Ishikawa (cell line): Measurements from ENCODE around the gene GRIA4.

Source experiments
- CREB1 ChIP-seq: IDR thresholded peaks from 2 replicates; pipeline ENCODE4 v1.6.1; 2012; ENCODE audit warnings: low read depth
- EGR1 ChIP-seq: IDR thresholded peaks from 2 replicates; pipeline ENCODE4 v1.6.1; 2012
- EP300 ChIP-seq: IDR thresholded peaks from 2 replicates; pipeline ENCODE4 v1.6.1; 2012; ENCODE audit warnings: borderline replicate concordance
- FOXM1 ChIP-seq: IDR thresholded peaks from 2 replicates; pipeline ENCODE4 v1.6.1; 2012; ENCODE audit warnings: low read depth, borderline replicate concordance
- NFIC ChIP-seq: IDR thresholded peaks from 2 replicates; pipeline ENCODE4 v1.6.1; 2012
- RAD21 ChIP-seq: IDR thresholded peaks from 2 replicates; pipeline ENCODE4 v1.6.1; 2012; ENCODE audit warnings: low read depth
- REST ChIP-seq: IDR thresholded peaks from 2 replicates; pipeline ENCODE4 v1.6.1; 2012; ENCODE audit warnings: low read depth, mild to moderate bottlenecking
- TAF1 ChIP-seq: IDR thresholded peaks from 2 replicates; pipeline ENCODE4 v1.6.1; 2012; ENCODE audit warnings: low read depth, mild to moderate bottlenecking
- TCF12 ChIP-seq: IDR thresholded peaks from 2 replicates; pipeline ENCODE4 v1.6.1; 2012; ENCODE audit warnings: low read depth
- TEAD4 ChIP-seq: IDR thresholded peaks from 2 replicates; pipeline ENCODE4 v1.6.1; 2012
- YY1 ChIP-seq: IDR thresholded peaks from 2 replicates; pipeline ENCODE4 v1.6.1; 2012; ENCODE audit warnings: low read depth
- ZBTB7A ChIP-seq: IDR thresholded peaks from 2 replicates; pipeline ENCODE4 v1.6.1; 2012; ENCODE audit warnings: low read depth
- TF ChIP-seq, protein P1 (sequence below): IDR thresholded peaks from 2 replicates; pipeline ENCODE4 v1.6.1; 2012
- TF ChIP-seq, protein P2 (sequence below): IDR thresholded peaks from 2 replicates; pipeline ENCODE4 v1.6.1; 2012

- TF ChIP-seq TCF12, result no peak
- TF ChIP-seq EP300, result no peak
- no peak for TF ChIP-seq EGR1
- TF ChIP-seq TAF1, result no peak
- TF ChIP-seq YY1, result no peak
- no peak for TF ChIP-seq ZBTB7A
- no peak for TF ChIP-seq CREB1
- no peak for TF ChIP-seq REST
- no peak for TF ChIP-seq TEAD4
- TF ChIP-seq, protein P1, sequence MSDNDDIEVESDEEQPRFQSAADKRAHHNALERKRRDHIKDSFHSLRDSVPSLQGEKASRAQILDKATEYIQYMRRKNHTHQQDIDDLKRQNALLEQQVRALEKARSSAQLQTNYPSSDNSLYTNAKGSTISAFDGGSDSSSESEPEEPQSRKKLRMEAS, result no peak
- no peak for TF ChIP-seq RAD21
- TF ChIP-seq NFIC, result no peak
- TF ChIP-seq, protein P2, sequence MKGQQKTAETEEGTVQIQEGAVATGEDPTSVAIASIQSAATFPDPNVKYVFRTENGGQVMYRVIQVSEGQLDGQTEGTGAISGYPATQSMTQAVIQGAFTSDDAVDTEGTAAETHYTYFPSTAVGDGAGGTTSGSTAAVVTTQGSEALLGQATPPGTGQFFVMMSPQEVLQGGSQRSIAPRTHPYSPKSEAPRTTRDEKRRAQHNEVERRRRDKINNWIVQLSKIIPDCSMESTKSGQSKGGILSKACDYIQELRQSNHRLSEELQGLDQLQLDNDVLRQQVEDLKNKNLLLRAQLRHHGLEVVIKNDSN, result no peak
- TF ChIP-seq FOXM1, result no peak
Measured at GRCh38 chr11:105852403-105852802, 242.5 kb downstream of the GRIA4 start.
